Activated CD4-positive, alpha-beta memory T cell treated with anti-CD3 and anti-CD28 coated beads, Interleukin-2, amount 10 ng/mL, durations not matched to agents 7 days and 5 days (primary cell): ENCODE data around the gene GFPT2. TPM values are rescaled to one million over a fixed set of nuclear protein-coding genes. Genes with fewer than 3 reads are reported as not detected.
A peak's percentile ranks its signal among the peaks of the same experiment; 100 is the strongest.

Experiments
- CTCF ChIA-PET: fragments of 350-600 bp; sonication (Branson Sonifier 250); formaldehyde crosslinking; loops from one replicate; lab custom pipeline; 2021; ENCODE audit warnings: antibody characterized with exemption, inconsistent platforms; lab: Charles Lee
- POLR2A ChIA-PET: fragments of 350-600 bp; sonication (Branson Sonifier 250); formaldehyde crosslinking; loops from one replicate; lab custom pipeline; 2021; ENCODE audit warnings: antibody characterized with exemption; lab: Charles Lee
- DNase-seq: peaks from one replicate; pipeline ENCODE4 v3.0.0-alpha.2; 2020
- H3K27ac Mint-ChIP-seq: one replicate; pipeline ENCODE4 v1.8.0; 2021; ENCODE audit warnings: mild to moderate bottlenecking, mixed read lengths
- H3K27me3 Mint-ChIP-seq: one replicate; pipeline ENCODE4 v1.8.0; 2021; ENCODE audit warnings: mixed read lengths
- H3K36me3 Mint-ChIP-seq: one replicate; pipeline ENCODE4 v1.8.0; 2021; ENCODE audit warnings: low read depth, mixed read lengths
- H3K4me1 Mint-ChIP-seq: one replicate; pipeline ENCODE4 v1.8.0; 2021; ENCODE audit warnings: mixed read lengths
- H3K4me3 Mint-ChIP-seq: one replicate; pipeline ENCODE4 v1.8.0; 2021; ENCODE audit warnings: mild to moderate bottlenecking, mixed read lengths
- H3K9me3 Mint-ChIP-seq: one replicate; pipeline ENCODE4 v1.8.0; 2021; ENCODE audit warnings: mixed read lengths
- total RNA-seq, 2 experiments: library from RNA; stranded (reverse); gene quantifications; one replicate each; pipeline ENCODE4 v1.2.3, GENCODE V29; 2021

GFPT2 gene
- total RNA-seq, 2 experiments from 2014 or later = not detected

DNA sequence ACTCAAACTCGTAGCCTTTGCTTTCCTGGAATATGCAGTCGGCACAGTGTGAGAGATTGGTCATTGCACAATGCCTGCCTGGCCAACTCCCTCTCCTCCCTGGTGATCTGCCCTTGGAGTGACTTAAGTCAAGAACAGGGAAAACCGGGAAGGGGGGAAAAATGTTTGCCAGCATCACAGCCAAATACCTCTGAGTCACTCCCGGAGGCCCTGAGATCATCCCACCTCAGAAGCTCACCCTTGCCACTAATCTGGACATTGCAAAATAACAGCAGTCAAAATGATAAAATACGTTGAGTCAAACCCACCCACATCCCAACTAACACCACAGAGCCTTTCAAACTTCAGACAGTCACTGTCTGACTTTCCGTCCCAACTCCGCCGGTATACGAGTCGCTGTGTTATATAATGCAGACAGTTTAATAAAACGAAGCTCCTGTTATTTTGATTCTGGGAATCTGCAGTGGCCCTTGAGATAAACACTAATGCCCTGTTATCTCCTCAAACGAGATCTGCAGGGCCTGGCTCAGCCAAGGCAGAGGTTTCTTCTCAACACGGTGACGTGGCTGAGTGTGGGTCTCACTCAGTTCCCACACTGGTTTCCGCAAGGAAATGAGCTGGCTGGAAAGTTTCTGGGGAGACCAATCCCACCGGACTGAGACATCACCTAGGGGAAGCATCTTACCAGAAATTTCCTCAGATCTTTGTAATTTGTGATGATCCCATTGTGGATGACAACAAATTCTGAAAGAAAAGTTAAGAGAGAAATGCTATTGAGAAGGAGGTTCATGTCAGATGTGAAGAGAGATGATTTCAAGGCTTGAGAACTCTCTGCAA lies 22.1 kb downstream of the GFPT2 start:
- Mint-ChIP-seq H3K27me3 (peaks cover 16% of the 10 kb centered on the region), H3K36me3 (no peaks in the 10 kb centered on the region), H3K27ac (no peak overlapping the region), H3K4me1 (no peaks in the 10 kb centered on the region), H3K9me3 (no peaks in the 10 kb centered on the region), H3K4me3 (no peak overlapping the region)
- CTCF ChIA-PET = interaction anchor here (0.6 to 4.0 kb wide), 3 partner anchors 12 to 37 kb away, joined by 3 to 49 read pairs (median 4); no protein-coding TSS in a partner anchor
- POLR2A ChIA-PET = no interaction called here
- DNase-seq = no peak

DNA sequence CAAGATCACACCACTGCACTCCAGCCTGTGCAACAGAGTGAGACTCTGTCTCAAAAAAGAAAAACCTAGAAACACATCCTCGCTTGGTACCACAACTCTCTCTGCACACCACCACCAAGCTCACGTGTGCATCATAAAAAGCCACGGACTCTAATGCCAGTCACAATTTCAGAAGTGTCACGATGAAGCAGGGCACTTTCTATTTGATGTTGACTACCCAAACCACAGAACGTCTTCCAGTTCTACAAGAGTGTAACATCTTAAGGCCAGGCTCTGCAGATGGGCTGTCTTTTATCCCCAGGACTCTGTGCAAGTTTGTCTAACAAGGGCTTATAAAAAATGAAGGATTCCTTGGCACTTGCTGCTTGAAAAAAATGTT lies 22.9 kb downstream of the GFPT2 start:
- Mint-ChIP-seq H3K27me3 (peaks cover 16% of the 10 kb centered on the region), H3K4me3 (no peak overlapping the region), H3K36me3 (no peaks in the 10 kb centered on the region), H3K27ac (no peak overlapping the region), H3K9me3 (no peaks in the 10 kb centered on the region), H3K4me1 (no peaks in the 10 kb centered on the region)
- DNase-seq = no peak
- ChIA-PET POLR2A (no interaction called here), CTCF (interaction anchor here (1.4 to 4.0 kb wide), 2 partner anchors 14 to 36 kb away, joined by 4 to 49 read pairs; no protein-coding TSS in a partner anchor)

DNA sequence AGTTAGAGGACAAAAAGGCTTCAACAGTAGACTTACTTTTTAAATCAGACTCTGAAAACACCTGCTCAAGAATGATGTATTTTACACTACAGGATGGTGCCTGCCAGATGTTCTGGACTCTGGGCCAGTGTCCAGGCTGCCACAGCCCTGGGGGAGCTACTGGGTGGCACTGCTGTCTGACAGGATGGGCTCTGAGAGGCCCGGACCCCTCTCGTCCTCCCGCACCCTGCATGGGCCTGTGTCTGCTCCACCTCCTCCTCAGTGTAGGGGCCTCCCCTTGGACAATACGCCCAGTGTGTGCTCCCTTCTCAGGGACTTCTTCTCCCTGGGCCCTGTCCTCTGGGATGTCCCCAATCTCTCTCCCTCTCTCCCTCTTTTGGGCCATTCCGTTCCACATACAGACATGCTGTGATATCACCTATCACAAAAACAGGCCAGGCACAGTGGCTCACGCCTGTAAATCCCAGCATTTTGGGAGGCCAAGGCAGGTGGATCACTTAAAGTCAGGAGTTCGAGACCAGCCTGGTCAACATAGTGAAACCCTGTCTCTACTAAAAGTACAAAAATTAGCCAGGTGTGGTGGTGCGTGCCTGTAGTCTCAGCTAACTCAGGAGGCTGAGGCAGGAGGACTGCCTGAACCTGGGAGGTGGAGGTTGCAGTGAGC lies 23.4 kb downstream of the GFPT2 start:
- Mint-ChIP-seq H3K27ac (no peak overlapping the region), H3K4me3 (no peak overlapping the region), H3K9me3 (no peaks in the 10 kb centered on the region), H3K36me3 (no peaks in the 10 kb centered on the region), H3K27me3 (peaks cover 16% of the 10 kb centered on the region), H3K4me1 (no peaks in the 10 kb centered on the region)
- ChIA-PET POLR2A (no interaction called here), CTCF (interaction anchor here (0.9 to 4.0 kb wide), 7 partner anchors 12 to 36 kb away, joined by 3 to 49 read pairs (median 4); no protein-coding TSS in a partner anchor)
- DNase-seq = no peak

DNA sequence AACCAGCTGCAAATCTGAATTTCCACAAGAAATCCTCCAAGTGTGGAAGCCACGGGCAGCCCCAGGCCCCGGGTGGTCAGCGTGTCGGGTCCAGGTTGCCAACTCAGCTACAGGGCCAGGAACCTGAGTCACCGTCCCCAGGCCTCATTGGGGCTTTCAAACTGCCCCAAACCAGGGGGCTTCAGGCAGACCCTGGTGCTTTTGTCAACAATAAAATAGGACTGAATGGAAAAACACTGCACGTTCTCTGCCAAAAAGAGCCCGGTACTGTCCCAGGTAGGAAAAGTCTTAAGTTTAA lies 24.0 kb downstream of the GFPT2 start:
- H3K36me3 Mint-ChIP-seq = no peaks in the 10 kb centered on the region
- no peaks in the 10 kb centered on the region for H3K4me1 Mint-ChIP-seq
- no peaks in the 10 kb centered on the region for H3K9me3 Mint-ChIP-seq
- H3K27me3 Mint-ChIP-seq = peaks cover 16% of the 10 kb centered on the region
- H3K4me3 Mint-ChIP-seq = no peak overlapping the region
- H3K27ac Mint-ChIP-seq = no peak overlapping the region
- POLR2A ChIA-PET = interaction anchor here (1.3 kb wide), 1 partner anchor 36 kb away, joined by 7 read pairs; no protein-coding TSS in a partner anchor
- DNase-seq = no peak
- CTCF ChIA-PET = interaction anchor here (0.6 to 4.0 kb wide), 31 partner anchors 9 to 751 kb away, joined by 3 to 49 read pairs (median 4); partner anchors contain the start of genes GFPT2 and RASGEF1C

DNA sequence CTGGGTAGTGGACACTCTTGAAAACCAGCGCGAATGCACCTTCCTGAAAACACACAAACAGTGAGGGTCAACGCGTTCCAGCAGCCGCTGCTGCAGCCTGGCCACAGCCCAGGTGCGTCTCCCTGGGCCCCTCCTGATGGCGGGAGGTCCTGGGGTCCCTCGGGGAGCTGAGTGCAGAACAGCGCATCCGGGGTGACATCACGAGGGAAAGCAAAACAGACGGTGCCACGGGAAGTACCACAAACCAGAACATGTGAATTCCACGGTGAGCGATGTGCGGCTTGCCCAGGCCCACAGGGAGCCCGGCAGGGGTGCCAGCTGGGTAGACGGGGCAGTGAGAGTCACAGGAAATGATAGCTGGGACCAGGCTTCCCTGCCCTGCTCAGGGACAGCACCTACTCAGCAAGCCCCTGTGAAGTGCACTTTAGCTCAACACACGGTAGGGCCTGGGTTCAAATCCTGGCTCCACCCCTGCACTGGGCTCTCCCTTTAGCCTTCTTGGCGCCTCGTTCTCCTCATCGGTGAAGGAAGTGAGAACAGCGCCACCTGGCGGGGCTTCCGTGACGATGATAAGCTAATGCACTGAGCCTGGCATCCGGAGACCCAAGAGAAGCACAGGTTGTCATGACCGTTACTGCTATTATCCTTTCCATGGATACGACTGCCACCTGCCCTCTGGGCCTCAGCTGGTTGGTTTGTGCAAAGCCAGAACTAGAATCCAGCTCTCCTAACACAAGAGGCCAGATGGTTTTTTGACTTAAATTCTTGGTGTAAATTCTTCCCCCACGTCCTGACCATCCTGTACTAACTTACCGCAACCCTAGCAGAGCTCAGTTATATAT lies 24.6 kb downstream of the GFPT2 start:
- DNase-seq = peak; percentile 84
- no peaks in the 10 kb centered on the region for H3K9me3 Mint-ChIP-seq
- no peaks in the 10 kb centered on the region for H3K4me1 Mint-ChIP-seq
- no peak overlapping the region for H3K27ac Mint-ChIP-seq
- no peaks in the 10 kb centered on the region for H3K36me3 Mint-ChIP-seq
- H3K27me3 Mint-ChIP-seq = peaks cover 15% of the 10 kb centered on the region
- H3K4me3 Mint-ChIP-seq = no peak overlapping the region
- CTCF ChIA-PET = interaction anchor here (0.6 to 4.0 kb wide), 32 partner anchors 9 to 752 kb away, joined by 3 to 49 read pairs (median 4); partner anchors contain the start of genes GFPT2 and RASGEF1C
- POLR2A ChIA-PET = interaction anchor here (1.3 kb wide), 1 partner anchor 35 kb away, joined by 7 read pairs; no protein-coding TSS in a partner anchor

DNA sequence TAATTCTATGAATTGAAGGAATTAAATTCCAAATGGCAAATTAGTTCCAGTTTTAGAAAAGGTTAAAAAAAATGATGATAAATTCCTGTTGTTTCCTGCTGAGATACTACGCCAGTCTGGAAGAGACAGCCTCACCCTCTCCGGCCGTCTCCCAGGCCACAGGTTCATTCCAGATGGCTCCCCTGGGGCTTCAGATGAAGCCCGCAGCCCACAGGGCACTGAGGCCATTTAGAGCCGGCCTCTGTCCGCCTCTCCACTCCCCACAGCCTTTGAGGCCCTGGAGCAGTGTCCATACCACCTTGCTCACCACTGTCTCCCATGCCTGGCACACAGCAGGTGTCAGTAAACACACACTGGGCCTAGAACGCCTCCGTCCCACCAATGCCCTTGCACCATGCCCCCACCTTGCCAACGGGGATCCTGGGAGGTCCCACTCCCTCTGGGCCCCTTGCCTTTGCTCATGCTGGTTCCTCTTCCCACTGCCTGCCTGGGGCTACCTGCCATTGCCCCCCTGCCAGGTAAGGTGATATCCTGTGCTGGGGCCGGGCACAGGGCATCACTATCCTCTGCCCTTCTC lies 26.1 kb downstream of the GFPT2 start:
- Mint-ChIP-seq H3K36me3 (no peaks in the 10 kb centered on the region), H3K27me3 (peaks cover 12% of the 10 kb centered on the region), H3K4me1 (no peaks in the 10 kb centered on the region), H3K9me3 (no peaks in the 10 kb centered on the region), H3K4me3 (no peak overlapping the region), H3K27ac (no peak overlapping the region)
- DNase-seq = no peak
- POLR2A ChIA-PET = no interaction called here
- CTCF ChIA-PET = interaction anchor here (0.8 to 2.2 kb wide), 3 partner anchors 9 to 34 kb away, joined by 3 to 7 read pairs (median 3); no protein-coding TSS in a partner anchor

- H3K4me1 Mint-ChIP-seq = no peaks in the 10 kb centered on the region
- no peak for DNase-seq
- H3K27me3 Mint-ChIP-seq = peaks cover 1% of the 10 kb centered on the region
- CTCF ChIA-PET = interaction anchor here (1.2 to 2.2 kb wide), 2 partner anchors 10 to 31 kb away, joined by 4 to 7 read pairs; no protein-coding TSS in a partner anchor
- no peaks in the 10 kb centered on the region for H3K36me3 Mint-ChIP-seq
- H3K27ac Mint-ChIP-seq = no peak overlapping the region
- H3K9me3 Mint-ChIP-seq = no peaks in the 10 kb centered on the region
- no peak overlapping the region for H3K4me3 Mint-ChIP-seq
- POLR2A ChIA-PET = no interaction called here
Observed at GRCh38 chr5:180324601-180324950, 28.6 kb downstream of the GFPT2 start.

DNA sequence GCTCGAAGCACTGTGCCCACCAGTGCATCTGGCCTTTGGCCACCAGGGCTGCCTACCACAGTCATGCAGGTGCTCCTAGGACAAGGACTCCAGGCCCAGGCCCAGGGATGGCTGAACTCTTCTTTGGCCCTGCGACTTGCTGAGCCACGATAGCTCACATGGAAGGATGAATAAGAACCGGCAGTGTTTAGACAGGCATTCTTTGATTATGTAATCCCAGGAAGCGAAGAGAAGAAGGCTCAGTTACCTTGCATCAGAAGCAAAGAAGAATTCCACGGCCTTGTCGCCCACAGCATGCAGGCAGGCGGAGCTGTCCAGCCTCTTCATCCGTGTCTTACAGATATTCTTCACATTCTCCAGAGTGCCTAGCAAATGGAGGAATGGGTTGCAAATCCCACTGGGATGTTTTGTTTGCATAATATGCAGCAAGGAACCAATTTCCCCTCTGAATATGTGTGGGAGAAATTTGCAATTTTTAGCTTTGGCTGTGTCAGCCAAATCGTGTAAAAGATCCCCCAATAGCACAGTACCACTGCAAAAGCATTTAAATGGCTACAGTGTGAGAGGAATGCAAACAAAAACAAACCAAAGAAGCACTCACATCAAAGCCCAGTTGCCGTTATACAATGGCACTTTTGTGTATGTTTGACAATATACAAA lies 29.1 kb downstream of the GFPT2 start:
- Mint-ChIP-seq H3K4me3 (no peak overlapping the region), H3K4me1 (no peaks in the 10 kb centered on the region), H3K36me3 (no peaks in the 10 kb centered on the region), H3K9me3 (no peaks in the 10 kb centered on the region), H3K27me3 (peaks cover 3% of the 10 kb centered on the region), H3K27ac (no peak overlapping the region)
- no peak for DNase-seq
- CTCF ChIA-PET = interaction anchor here (1.2 kb wide), 1 partner anchor 10 kb away, joined by 4 read pairs; no protein-coding TSS in a partner anchor
- POLR2A ChIA-PET = no interaction called here

- H3K36me3 Mint-ChIP-seq = no peaks in the 10 kb centered on the region
- POLR2A ChIA-PET = no interaction called here
- CTCF ChIA-PET = interaction anchor here (0.6 kb wide), 1 partner anchor 904 kb away, joined by 3 read pairs; no protein-coding TSS in a partner anchor
- H3K4me1 Mint-ChIP-seq = no peaks in the 10 kb centered on the region
- peaks cover 3% of the 10 kb centered on the region for H3K27me3 Mint-ChIP-seq
- no peaks in the 10 kb centered on the region for H3K9me3 Mint-ChIP-seq
- H3K27ac Mint-ChIP-seq = no peak overlapping the region
- no peak for DNase-seq
- H3K4me3 Mint-ChIP-seq = no peak overlapping the region
Observed at GRCh38 chr5:180323160-180323559, 30.0 kb downstream of the GFPT2 start.

DNA sequence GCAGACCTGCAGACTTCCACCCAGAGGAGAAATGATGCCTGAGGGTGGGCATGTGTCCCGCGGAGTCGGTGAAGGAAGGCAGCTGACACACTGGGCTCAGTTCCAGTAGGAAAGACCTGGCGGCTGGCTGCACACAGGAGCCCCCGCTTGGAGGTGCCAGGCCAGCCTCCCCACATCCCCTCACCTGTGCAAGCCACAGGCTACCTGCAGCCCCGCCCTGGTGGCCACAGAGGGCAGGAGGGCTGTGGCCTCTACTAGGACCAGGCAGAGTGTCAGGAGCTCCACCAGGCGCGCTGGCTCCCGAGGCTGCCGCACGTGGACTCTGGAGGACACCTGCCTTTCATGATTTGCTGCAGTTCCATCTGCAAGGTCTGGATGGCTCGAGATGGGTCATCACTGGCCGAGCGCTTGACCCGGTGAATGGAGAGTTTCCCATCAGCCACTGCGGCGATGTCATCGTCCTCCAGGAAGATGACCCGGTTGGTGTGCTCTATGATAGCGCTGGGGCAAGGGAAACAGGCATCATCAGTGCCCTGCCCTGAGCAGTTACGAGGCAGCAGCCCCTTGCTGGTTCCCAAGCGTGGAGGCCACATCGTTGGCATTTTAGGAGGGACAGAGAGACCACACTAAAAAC lies 34.6 kb downstream of the GFPT2 start:
- Mint-ChIP-seq H3K4me3 (no peak overlapping the region), H3K4me1 (peaks cover 9% of the 10 kb centered on the region), H3K27me3 (peaks cover 3% of the 10 kb centered on the region), H3K36me3 (no peaks in the 10 kb centered on the region), H3K27ac (no peak overlapping the region), H3K9me3 (no peaks in the 10 kb centered on the region)
- POLR2A ChIA-PET = no interaction called here
- no peak for DNase-seq
- CTCF ChIA-PET = interaction anchor here (1.2 to 1.6 kb wide), 2 partner anchors 10 to 25 kb away, joined by 6 to 7 read pairs; no protein-coding TSS in a partner anchor

DNA sequence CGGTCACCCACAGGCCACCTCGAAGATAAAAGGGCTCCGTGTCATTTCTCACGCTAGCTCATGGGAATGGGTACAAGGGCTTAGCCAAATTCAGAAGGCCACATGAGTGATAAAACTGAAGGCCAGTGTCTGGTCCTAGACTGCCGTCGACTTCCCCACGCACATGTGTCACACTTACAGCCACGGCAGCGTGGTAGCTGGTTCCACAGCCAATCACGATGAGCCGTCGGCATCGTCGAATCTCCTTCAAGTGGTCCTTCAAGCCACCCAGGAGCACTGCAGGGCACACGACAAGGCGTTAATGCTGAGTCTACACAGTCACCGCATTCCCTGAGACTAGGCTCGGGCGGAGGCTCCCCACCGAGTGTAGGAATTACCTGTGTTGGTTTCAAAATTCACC lies 36.5 kb downstream of the GFPT2 start:
- CTCF ChIA-PET = interaction anchor here (1.1 to 4.3 kb wide), 8 partner anchors 12 to 194 kb away, joined by 3 to 53 read pairs (median 8); partner anchors contain the start of gene RASGEF1C
- DNase-seq = no peak
- Mint-ChIP-seq H3K4me1 (peaks cover 9% of the 10 kb centered on the region), H3K4me3 (no peak overlapping the region), H3K27me3 (peaks cover 3% of the 10 kb centered on the region), H3K27ac (no peak overlapping the region), H3K9me3 (no peaks in the 10 kb centered on the region), H3K36me3 (no peaks in the 10 kb centered on the region)
- POLR2A ChIA-PET = interaction anchor here (1.4 kb wide), 1 partner anchor 22 kb away, joined by 4 read pairs; no protein-coding TSS in a partner anchor
